ENCODE measurements around the gene PRKCH. TPM values are rescaled to one million over a fixed set of nuclear protein-coding genes. Genes with fewer than 3 reads are reported as not detected.

Gene PRKCH
- total RNA-seq, 6 experiments from 2014 or later: 5.0 to 12.1 (median 8.8) TPM

- H3K4me1 ChIP-seq: peaks cover 0 to 14% (median 0%) of the 10 kb centered on the region in 4 donors
- 55% methylated on average over 4 of the region's 29 CpGs for WGBS (ENCODE audit: insufficient coverage, low coverage, low lambda C conversion rate, missing lambda C conversion rate)
- intact Hi-C loops (cut with DNase I): no loop called here
- no peaks in the 10 kb centered on the region for H3K9me3 ChIP-seq
- TF ChIP-seq CTCF (IDR thresholded peaks at IDR 0.05) (no peak), POLR2A (IDR thresholded peaks at IDR 0.05) (no peak)
- H3K27ac ChIP-seq: peak overlapping the region in 2 of 3 donors; percentile 4 to 71
- no peaks in the 10 kb centered on the region for H3K36me3 ChIP-seq
- peak; percentile 19 to 59 (median 37) for ATAC-seq
- DNase-seq: peak in 1 of 3 donors; percentile 36
- H3K27me3 ChIP-seq: no peaks in the 10 kb centered on the region
- H3K4me3 ChIP-seq: peak overlapping the region; percentile 52 to 61 (median 59)
Measured at GRCh38 chr14:61320806-61321384, 484 bp upstream of the PRKCH start.

GRCh38 chr14:61322011-61322798, 826 bp downstream of the PRKCH start:
- WGBS (ENCODE audit: insufficient coverage, low coverage, low lambda C conversion rate, missing lambda C conversion rate): 8% methylated on average over 16 of the region's 63 CpGs

GRCh38 chr14:61322799-61323290, 1.5 kb downstream of the PRKCH start:
- H3K4me1 ChIP-seq: peaks cover 0 to 14% (median 3%) of the 10 kb centered on the region in 4 donors
- DNase-seq: no peak
- no peaks in the 10 kb centered on the region for H3K27me3 ChIP-seq
- WGBS (ENCODE audit: insufficient coverage, low coverage, low lambda C conversion rate, missing lambda C conversion rate): 10% methylated on average over 8 of the region's 13 CpGs
- intact Hi-C loops (cut with DNase I): no loop called here
- peak overlapping the region; percentile 19 to 71 (median 60) for H3K27ac ChIP-seq
- TF ChIP-seq POLR2A (IDR thresholded peaks at IDR 0.05) (no peak), CTCF (IDR thresholded peaks at IDR 0.05) (no peak)
- H3K4me3 ChIP-seq: peak overlapping the region; percentile 52 to 61 (median 59)
- H3K9me3 ChIP-seq: no peaks in the 10 kb centered on the region
- no peaks in the 10 kb centered on the region for H3K36me3 ChIP-seq
- peak in 1 of 4 donors; percentile 2 for ATAC-seq

More at GRCh38 chr14:61322011-61322798, 826 bp downstream of the PRKCH start:
- Histone ChIP-seq H3K27me3 (no peaks in the 10 kb centered on the region), H3K36me3 (no peaks in the 10 kb centered on the region), H3K4me3 (peak overlapping the region; percentile 52 to 61 (median 59)), H3K4me1 (peaks cover 0 to 14% (median 1%) of the 10 kb centered on the region in 4 donors), H3K27ac (peak overlapping the region; percentile 60 to 71 (median 63)), H3K9me3 (no peaks in the 10 kb centered on the region)
- intact Hi-C loops (cut with DNase I): no loop called here
- peak; percentile 55 to 65 (median 62) for DNase-seq
- peak; percentile 3 to 39 (median 20) for ATAC-seq
- TF ChIP-seq CTCF (IDR thresholded peaks at IDR 0.05) (no peak), POLR2A (IDR thresholded peaks at IDR 0.05) (no peak)

GRCh38 chr14:61323970-61324369, 2.6 kb downstream of the PRKCH start:
- no peaks in the 10 kb centered on the region for H3K9me3 ChIP-seq
- intact Hi-C loops (cut with DNase I): no loop called here
- H3K4me3 ChIP-seq: peak overlapping the region in 1 of 3 donors; percentile 61
- DNase-seq: no peak
- ATAC-seq: no peak
- H3K27me3 ChIP-seq: no peaks in the 10 kb centered on the region
- H3K36me3 ChIP-seq: no peaks in the 10 kb centered on the region
- 60% methylated on average over 6 of the region's 6 CpGs for whole genome bisulfite sequencing (ENCODE audit: insufficient coverage, low coverage, low lambda C conversion rate, missing lambda C conversion rate)
- TF ChIP-seq CTCF (IDR thresholded peaks at IDR 0.05) (no peak), POLR2A (IDR thresholded peaks at IDR 0.05) (no peak)
- peaks cover 0 to 14% (median 3%) of the 10 kb centered on the region in 4 donors for H3K4me1 ChIP-seq
- H3K27ac ChIP-seq: peak overlapping the region in 2 of 3 donors; percentile 34 to 71
